RPMI8226 (cell line): ENCODE measurements around the gene UTS2.

Experiments
- DNase-seq: peaks from one replicate; pipeline ENCODE4 v3.0.0-alpha.2; 2015

UTS2 gene, protein sequence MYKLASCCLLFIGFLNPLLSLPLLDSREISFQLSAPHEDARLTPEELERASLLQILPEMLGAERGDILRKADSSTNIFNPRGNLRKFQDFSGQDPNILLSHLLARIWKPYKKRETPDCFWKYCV

DNA sequence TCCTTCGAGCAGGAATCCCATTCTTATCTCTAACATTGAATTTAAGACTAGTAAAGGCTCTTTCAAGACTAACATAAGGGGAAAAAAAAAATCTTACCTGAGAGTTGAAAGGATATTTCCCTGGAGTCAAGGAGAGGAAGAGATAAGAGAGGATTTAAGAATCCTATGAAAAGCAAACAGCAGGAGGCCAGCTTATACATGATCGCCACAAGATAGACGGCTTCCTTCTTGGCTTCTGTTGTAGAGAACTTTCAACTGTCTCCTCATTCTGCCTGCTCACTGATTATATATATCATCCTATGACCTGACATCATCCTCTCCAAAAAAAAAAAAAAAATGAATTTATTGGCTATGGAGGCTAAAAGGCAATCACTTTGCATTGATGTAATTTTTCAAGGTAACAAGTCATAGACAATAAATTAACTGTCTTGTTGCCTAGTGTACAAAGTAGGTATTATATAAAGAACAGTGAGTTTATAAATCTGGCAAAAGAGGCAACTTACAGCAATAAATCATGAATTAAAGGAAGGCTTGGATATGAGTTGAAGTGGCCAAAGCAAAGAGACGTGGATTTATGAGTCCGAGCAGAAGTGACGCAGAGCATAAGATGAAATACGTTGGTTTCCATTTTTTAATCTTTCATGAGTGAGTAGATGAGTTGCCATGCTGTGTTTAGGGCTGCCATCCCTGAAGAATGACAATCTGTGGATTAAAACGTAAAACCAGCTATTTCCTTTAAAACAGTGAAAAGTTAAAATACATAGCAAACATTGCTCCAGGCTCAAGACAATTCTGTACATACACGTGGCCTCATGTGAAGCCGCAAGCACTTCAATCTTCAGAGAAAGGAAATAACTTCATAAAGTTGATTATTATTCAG lies at the start of gene UTS2:
Gene UTS2 (minus strand): TSS at position 262 of the 880 bp plus-strand sequence. CDS start 62 bp downstream, at position 200.
- DNase-seq: no peak

DNA sequence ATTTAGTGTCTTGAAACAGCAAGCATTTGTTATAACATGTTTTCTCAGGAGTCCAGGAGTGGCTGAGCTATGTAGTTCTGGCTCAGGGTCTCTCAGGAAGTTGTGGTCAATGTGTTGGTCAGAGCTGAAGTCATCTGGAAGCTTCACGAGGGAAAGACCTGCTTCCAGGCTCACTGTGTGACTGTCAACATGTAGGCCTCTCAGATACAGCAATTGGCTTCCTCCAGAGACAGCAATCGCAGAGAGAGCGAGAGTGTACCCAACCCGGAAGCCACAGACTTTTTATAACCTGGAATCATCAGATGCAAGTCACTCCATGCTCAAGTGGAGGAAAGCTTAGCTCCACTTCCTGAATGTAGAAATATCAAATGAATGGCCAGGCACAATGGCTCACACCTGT lies 46.9 kb upstream of the UTS2 start:
- no peak for DNase-seq

DNA sequence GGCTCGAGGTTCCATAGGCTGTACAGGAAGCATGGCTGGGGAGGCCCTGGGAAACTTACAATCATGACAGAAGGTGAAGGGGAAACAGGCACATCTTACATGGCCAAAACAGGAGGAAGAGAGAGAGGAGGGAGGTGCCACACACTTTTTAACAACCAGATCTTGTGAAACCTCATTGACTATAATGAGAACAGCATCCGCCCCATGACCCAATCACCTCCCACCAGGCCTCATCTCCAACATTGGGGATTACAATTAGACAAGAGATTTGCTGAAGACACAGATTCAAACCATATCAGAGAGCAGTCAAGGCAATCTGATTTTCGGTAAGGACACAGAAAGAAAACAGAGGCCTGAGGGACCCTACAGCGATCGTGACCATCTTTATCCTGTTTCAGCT lies 46.1 kb upstream of the UTS2 start:
- no peak for DNase-seq

DNA sequence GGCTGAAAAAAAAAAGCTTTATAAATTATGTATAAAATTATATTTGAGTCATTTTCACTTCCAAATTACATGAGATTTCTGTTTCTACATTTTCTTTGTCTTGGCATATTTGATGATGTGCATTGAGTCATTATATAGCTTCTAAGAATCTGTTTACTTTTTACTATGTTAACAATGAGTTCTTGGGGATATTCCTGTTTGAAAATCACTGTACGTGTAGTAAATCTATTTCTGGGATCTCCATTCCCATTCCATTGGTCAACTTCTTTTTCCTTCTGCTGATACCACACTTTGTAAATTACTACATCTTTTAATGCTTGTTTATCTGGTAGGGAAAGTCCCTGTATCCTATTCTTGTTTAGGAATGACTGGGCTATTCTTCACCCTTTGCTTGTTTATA lies 44.1 kb upstream of the UTS2 start:
- no peak for DNase-seq

DNA sequence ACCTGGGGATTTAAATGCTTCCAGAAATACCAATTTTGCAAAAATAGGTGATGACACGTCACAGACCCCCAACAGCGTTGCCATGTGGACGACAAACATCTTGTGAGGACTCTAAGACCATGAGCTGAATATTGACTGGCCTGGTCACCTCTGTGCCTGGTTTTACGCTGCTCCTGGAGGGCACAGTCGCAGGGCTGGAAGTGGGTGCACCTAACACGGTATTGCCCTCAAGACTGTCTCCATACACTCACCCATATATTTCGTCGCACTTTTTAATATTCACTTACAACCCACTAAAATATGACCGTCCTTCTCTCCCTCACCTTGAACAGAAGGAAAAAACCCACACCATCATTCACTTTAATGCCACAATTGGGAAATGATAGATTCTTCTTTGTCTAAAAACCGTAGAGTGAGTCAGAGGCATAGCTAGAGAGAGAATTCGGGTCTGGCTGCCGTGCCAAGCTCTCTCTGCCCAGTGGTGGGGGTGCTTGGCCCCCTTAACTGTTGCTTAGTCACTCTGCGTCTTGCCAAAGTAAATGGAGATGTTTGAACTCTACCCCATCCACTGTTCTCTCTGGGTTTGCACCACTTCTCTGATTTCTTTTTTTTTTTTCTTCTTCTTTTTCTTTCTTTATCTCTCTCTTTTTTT lies 40.8 kb upstream of the UTS2 start:
- no peak for DNase-seq

DNA sequence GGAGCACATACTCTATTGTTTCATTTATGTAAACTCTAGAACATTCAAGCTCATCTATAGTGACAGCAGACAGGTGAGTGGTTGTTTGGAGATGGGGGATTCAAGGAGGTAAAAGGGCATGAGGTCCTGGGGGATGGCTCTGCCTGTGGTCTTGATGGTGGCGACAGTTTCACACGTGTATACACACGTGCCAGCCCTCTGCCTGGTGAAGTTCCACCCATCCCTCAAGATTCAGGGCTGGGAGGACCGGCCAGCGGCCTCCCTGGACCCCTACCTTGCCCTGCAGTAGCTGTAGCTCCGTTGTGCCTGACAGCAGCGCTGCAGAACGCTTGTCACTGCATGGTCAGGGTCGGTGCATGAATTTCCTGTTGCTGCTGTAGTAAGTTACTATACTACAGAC lies 38.9 kb upstream of the UTS2 start:
- no peak for DNase-seq

DNA sequence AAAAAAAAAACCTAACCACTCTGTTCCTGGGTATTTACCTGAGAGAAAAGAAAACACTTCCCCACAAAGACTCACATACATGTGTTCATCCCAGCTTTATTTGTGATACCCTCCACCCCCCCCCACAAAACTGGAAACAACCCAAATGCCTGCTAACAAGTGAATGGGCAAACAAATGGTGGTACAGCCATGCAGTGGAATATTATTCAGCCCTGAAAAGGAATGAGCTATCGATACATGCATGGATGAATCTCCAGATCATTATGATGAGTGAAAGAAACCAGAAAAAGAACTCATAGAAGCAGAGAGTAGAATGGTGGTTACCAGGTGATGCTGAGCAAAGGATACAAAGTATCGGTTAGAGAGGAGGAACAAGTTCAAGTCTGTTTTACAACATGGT lies 38.0 kb upstream of the UTS2 start:
- no peak for DNase-seq

DNA sequence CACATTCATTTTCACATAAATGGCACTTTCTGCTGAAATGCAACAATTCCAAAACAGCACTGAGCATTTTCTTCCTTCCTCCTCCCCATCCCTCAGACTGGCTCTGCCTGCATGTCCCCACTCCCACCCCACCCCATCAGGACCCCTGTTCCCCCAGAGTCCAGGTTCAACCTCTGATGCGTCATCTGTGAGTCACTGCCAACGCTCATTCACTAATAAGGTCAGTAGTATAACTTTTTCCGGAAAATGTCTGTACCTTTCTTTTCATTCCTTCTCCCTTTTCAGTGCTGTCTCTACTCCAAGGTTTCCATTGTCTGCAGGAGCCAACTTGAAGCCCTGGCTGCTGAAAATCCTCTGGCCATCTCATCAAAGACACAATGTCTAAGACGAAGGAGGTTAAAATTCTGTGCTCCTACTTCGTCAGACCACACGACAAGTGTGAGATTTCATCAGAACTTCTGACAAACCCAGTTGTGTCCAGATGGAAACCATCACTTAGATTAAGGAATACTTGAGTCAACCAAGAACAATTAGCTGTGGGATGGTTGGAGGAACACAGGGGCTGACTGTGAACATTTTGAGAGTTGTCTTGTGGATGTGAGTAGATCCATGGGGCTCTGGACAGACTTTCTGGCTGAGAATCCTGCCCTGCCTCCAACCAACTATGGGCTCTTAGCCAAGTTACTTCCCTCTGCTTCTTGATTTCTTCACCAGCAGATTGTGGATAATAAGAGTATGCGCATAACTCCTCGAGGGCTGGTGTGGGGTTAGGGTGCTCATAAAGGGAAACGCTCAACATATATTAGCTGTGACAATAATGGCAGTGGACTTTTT lies 35.6 kb upstream of the UTS2 start:
- DNase-seq: no peak

DNA sequence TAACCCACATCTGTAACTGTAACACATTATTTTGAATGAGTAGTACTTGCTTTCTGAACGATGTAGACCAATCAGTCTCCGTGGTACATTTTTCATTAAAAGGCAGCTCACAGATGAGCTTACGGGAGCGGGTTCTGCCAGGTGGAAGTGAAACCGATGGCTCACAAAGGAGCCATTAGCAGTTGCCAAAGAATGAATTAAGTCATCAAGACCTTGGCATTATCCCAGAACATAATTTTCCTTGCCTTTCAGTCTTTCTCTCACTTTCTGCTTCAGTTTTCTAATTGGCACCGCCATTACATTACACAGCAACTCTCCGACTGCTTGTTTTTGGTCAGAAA lies 33.5 kb upstream of the UTS2 start:
- peak; percentile 95 for DNase-seq

DNA sequence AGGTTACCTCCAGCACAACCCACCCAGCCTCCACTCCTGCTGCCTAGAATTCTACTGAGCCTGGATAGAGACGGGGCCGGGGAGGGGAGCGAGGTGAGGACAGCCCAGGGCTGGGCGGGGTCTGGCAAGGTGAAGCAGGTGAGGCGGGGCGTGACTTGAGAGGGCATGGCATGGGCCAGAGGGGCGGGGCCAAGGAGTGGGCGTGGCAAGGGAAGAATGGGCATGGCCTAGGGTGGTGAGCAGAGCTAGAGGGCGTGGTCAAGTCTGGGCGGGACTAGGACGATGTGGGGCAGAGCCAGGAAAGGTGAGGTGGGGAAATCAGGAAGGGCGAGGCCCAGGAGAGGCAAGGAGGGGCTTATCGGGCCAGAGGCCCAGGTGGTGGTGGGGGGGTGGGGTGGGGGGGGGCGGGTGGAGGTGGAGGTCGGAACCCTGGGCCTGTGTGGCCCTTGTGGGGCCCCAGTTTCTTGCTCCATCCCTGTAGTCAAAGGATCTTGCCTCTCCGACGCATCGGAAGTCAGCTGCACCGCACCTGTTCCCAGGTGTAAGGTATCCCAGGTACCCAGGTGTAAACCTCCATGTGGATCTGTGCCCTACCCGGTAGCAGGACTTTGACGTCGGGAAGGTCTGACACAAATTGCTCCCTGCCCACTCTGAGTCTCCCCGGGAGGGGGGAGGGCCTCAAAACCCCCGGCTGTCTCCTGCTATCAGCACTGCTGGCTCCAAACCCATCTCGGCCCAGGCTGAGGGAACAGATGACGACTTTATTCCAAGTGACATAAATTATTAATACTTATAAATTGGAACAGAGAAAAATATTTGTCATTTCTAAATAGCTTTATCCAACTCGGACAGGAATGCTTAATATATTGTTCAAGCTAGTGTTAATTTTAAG lies 32.9 kb upstream of the UTS2 start:
- DNase-seq: peak; percentile 70

DNA sequence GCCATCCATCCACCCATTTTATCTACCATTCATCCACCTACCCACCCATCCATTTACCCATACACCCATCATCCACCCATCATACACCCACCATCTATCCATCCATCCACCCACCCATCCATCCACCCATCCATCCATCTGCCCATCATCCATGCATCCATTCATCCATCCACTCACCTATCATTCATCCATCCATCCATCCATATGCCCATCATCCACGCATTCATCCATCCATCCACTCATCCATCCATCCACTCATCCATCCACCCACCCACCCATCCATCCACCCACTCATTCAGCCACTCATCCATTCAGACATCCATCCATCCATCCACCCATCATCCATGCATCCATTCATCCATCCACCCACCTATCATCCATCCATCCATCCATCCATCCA lies 31.9 kb upstream of the UTS2 start:
- no peak for DNase-seq

DNA sequence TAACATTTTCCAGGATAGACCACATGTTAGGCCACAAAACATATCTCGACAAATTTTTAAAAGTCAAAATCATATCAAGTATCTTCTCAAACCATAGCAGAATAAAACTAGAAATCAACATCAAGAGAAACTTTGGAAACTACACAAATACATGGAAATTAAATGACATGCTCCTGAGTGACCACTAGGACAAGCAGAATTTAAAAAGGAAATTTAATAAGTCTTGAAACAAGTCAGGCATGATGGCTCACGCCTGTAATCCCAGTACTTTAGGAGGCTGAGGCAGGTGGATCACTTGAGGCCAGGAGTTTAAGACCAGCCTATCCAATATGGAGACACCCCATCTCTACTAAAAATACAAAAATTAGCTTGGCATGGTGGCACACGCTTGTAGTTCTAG lies 26.4 kb upstream of the UTS2 start:
- no peak for DNase-seq

DNA sequence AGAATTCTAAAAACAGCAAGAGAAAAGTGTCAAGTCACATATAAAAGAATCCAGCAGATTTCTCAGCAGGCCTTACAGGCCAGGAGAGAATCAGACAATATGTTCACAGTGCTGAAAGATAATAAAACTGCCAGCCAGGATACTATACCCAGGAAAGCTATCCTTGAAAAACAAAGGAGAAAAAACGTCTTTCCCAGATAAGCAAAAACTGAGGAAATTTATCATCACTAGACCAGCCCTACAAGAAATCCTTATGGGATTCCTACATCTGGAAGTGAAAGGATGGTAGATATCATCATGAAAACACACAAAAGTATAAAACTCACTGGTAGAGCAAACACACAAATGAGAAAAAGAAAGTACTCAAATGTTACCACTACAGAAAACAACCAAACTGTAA lies 25.2 kb upstream of the UTS2 start:
- no peak for DNase-seq

DNA sequence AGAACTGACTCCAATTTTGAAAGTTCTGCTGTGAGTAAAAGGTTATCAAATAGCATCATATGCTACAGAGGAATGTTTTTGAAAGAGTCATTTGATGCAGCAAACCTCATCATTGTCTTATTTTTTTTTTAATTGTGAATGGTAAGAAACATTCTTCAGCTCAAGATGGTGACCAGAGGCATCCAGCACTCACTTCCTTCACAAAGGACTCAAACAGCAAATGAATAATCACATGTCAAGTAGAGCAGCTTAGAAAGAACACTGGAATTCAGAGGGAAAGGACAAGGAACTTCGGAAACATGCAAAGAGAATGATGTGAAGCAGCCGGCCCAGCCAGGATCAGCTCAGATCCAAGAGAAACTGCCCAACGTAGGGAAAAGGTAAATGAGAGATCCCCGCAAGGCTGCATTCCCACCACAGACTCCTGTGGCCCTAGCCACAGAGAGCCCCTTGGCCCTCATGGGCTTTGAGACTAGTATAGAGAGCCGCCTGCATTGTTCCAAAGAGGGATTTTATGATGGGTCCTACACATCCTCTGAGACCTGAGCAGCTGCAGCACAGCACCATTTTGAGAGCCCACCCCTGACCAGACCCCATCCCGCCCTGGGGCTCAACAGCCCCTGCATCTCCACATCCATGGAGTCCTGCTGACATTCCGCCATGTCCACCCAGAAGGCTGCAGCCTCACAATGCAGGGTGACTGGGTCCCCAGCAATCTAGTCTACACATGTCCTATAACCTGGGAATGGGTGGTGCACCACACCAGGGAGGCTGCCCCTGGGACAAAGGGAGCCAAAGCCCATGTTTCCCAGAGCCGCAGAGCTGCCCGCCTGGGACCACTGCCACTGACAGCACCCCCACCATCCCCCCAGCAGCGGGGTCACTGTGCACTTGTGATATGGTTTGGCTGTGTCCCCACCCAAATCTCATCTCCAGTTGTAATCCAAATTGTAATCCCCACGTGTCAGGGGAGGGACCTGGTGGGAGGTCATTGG lies 21.2 kb upstream of the UTS2 start:
- DNase-seq: no peak

DNA sequence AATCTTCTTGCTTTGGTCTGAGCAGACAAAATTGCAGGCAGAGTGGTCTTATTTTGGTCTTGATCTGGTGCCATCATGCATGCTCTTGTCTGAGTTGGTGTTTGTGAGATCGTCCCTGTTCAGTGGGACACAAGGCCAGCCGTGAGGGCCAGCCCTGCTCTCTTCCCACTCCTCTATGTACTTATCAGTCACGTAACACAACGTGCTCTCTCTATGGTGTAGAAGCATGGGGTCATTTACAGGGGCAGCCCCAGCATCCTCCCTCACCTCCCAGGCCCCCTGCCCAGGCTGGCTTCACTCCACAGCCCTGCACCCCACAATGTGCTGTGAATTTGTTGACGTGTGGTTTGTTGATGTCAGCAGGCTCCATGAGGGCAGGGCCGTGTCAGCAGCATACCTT lies 18.3 kb upstream of the UTS2 start:
- DNase-seq: no peak

DNA sequence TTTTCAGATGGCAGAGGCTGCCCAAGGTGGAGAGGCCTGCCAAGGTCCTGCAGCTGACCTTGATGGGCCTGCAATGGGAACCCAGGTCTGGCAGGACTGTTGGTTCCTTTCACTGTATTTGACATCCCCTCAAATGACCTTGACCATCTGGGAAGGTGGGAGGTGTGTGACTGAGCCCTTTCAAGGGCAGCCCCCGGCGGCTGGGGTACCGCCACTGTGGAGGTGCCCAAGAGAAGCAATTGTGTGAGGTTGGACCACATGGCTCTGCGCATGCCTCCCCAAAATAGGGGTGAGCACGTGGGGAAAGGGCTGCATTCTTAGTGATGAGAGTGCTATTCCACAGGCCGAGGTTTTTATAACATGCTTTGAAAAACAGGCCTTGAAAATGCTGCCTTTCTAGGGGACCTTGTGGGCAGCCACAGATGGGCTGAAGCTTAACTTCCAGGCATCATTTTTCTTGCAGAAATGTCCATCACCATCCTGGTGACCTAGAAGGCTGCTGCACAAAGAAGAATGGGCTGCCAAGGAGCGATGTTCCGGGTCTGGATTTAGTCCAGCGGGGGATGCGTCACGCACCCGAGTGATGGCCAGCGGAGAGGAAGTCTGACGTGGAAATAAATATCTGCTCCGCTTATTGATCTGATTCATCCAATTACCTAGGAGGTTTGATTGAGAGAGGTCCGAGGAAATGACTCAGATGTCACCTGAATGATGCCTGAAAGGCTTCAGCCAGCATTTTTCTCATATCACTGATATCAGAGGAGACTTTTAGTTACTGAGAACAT lies 16.5 kb upstream of the UTS2 start:
- DNase-seq: no peak

DNA sequence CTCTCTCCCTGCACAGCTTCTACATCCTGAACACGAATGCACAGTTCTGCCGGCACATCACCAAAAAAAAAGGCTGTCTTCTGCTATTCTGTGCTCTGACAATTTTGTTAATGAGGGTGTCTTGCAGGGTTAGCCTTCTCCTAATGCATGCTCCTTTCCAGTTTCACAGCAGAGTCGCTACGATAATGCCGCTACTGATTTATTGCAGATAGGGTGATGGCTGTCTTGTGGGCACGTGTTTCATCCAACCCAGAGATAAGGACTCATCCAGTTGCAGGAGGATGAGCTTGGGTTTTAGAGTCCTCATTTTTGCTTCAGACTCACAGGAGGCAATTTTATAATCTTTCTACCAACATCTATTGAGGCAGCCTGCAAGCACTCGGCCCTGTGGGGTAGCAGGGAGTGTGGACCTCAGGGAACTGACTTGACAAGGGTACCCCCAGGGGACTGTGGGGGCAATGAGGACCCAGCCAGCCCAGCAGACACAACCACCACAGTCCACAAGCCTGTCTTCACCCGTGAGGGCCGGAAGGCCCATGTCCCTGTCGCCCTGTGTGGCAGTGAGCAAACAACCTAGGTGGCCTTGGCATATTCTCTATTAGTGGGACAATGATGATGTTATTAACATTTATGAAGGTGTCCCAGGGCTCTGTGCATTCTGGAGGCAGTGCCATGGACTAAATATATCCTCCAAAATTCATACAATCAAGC lies 15.4 kb upstream of the UTS2 start:
- DNase-seq: no peak

DNA sequence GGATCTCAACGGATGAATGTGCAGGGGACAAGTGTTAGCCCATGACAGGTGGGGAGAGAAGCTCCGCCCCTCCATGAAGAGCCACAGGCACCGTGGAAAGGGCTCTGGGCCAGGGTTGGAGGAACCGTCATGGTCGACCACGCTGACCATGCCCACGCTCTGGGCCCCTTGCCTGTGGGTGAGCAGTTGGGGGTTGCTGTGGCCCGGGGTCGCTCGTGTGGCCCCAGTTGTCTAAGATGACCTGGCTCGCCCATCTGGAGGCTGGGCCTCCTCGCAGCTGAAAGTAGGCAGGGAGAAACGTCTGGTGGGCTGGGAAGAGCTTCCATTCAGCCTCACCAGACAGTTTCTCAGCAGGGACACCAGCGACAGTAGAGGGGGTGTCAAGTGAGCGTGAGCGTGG lies 13.1 kb upstream of the UTS2 start:
- DNase-seq: no peak

DNA sequence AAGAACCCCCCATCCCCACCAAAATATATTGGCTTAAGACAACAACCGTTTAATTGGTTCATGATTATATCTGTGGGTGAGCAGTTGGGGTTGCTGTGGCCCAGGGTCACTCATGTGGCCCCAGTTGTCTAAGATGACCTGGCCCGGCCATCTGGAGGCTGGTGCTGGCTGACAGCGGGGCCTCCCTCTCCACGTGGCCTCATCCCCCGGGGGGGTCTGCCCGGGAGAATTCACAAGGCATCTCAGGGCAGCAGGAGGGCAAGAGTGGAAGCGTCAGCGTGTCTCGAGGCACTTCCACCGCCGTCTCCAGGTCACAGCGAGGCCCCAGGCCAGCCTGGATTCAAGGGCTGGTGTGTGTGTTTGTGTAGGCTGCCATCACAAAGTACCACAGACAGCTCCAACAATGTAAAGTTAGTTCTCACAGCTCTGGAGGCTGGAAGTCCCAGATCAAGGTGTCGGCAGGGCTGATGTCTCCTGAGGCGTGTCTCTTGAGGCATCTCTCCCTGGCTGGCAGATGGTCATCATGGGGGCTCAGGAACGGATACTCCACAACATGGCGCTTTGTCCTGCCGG lies 11.0 kb upstream of the UTS2 start:
- no peak for DNase-seq
